HG03064 (cell line): ENCODE results near the gene SMCHD1.
A peak's percentile ranks its signal among the peaks of the same experiment; 100 is the strongest.

Experiments used
- ATAC-seq: cut with Tn5 transposase; IDR thresholded peaks from one replicate; pipeline ENCODE4 v1.9.1; 2021; ENCODE audit warnings: low read depth; ENCODE audit not compliant: unreplicated experiment

Gene SMCHD1

DNA sequence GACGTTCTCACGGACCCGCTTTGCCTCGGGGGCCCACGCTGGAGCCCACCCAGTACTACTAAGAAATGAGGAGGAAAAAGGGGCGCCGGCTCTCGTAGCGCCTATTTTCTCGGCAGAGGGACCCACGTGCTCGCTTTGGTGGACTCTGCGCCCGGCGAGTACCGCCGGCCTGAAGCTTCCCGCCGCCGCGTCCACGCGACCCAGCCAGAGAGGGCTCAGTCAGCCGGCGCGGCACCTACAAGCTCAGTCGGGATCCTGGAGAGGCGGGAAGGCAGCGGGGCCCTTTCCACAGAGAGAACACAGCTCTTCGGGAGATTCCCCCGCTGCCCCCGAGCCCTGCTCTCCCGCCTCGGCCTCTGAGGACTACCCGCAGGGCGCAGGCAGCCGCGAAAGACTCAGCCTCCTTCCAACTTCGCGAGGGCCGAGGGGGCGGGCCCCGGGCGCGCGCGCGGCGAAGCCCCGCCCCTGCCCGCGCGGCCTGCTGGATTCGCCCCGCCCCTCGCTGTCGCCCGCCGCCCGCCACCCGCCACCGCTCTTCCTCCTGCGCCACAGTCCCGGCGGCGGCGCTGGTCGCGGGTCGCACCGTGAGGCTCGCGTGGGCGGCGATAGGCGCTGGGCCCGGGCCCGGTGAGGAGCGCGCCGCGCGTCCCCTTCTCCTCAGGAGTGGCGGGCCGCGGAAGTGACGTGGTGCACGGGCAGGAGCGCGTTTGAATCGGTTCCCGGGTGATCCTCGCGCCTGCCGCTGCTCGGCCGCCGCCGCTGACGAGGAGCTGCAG is at the start of gene SMCHD1:
SMCHD1 (plus strand) TSS at position 549 of the 776 bp plus-strand sequence. CDS start 350 bp downstream, outside the sequence.
- peak; percentile 62 for ATAC-seq

DNA sequence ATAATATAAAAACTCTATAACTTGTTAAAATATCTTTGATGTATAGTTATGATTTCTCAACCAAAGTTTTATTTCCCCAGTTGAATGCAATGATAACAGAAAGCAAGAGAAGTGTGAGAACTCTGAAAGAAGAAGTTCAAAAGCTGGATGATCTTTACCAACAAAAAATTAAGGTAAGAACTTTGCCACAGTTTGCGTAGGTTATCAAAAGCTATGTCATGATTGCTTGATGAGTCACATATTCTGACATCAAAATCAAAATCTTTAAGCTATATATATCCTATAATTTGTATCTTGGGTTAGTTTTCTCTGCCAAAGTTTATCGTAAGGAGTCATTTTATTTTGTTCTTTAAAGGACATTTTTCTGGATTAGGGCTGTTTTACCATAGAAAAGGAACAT is 49.2 kb upstream of the SMCHD1 start:
- ATAC-seq, result no peak

DNA sequence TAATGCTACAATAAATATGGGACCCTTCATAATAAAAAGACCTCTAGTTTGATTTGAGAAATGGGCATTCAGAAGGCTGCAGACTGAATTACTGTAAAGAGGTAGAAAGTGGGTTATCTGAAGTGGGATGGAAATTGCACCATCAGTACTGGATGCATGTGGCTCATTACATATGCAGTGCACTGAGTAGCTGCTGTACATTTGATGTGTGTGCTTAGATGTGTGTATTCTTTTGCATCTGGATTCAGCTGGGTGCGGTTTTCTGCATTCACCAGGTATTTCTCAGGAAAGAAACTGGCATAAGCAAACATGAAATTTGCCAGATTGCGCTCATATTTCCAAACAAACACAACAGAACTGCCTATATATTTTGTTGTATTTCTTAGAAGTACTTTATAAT is 45.9 kb upstream of the SMCHD1 start:
- no peak for ATAC-seq

DNA sequence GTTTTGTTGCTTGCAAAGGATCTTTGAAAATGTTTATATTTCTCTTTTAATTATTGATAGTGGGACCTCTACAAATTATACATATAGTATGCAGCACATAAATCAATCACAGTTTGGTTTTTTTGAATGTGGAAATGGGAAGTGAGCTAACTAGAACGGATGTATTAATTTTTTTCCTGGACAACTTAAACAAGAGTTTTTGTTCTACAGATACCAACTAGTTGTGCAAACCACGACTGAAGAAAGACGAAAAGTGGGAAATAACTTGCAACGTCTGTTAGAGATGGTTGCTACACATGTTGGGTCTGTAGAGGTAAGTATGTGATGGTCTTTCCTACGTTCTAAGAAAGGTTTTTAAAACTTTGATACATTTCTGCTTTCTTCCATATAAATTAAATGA is 45.0 kb upstream of the SMCHD1 start:
- no peak for ATAC-seq

DNA sequence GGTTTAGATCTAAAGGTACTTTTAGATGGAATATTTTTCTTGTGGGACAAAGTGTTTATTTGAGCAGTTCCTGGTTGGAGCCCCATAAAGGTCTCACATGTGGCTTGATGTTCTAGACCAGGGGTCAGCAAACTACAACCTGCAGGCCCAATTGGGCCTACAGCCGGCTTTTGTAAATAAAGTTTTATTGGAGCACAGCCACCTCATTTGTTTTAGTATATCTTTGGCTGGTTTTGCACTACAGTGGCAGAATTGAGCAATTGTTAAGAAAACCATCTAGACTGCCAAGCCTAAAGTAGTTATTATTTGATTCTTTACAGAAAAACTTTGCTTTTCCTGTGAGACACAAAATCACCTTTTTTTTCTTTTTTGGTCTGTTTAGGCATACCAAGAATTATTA is 42.5 kb upstream of the SMCHD1 start:
- no peak for ATAC-seq

GRCh38 chr18:2617401-2617998 is 38.0 kb upstream of the SMCHD1 start:
- ATAC-seq, result no peak

DNA sequence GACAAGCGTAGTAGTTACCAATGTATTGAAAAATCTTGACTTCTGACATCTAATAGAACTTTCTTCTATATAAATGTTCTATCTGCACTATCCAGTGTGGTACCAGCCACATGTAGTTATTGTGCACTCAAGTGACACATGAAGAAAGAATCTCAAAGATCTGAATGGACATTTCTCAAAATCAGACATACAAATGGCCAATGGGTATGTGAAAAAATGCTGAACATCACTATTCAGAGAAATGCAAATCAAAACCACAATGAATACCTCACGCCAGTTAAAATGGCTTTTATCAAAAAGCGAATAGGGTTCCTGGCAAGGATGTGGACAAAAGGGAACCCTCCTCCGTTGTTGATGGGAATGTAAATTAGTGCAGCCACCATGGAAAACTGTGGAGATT is 37.5 kb upstream of the SMCHD1 start:
- no peak for ATAC-seq

GRCh38 chr18:2625217-2625616 is 30.3 kb upstream of the SMCHD1 start:
- no peak for ATAC-seq

GRCh38 chr18:2627821-2628276 is 27.7 kb upstream of the SMCHD1 start:
- ATAC-seq, result no peak

DNA sequence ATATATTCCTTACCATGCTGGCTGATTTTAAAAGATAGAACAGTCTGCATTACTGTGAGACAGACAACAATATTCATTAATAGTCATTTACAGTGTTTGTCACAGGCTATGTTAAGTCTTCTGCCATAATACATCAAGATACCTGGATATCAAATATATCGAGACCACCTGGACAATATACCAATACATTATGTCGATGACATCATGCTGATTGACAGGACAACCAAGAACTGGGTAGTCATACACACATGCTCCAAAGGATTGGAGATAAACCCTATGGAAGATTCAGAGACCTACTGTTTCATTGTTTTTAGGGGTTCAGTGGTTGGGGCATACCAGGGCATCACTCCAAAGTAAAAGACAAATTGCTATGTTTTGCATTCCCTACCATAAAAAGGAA is 26.5 kb upstream of the SMCHD1 start:
- no peak for ATAC-seq

- ATAC-seq, result no peak
These were observed 19.9 kb upstream of the SMCHD1 start for GRCh38 chr18:2635586-2635985.

GRCh38 chr18:2636126-2636631 is 19.3 kb upstream of the SMCHD1 start:
- ATAC-seq, result no peak

- ATAC-seq, result peak; percentile 67
These were observed 13.9 kb upstream of the SMCHD1 start for GRCh38 chr18:2641638-2642037.

DNA sequence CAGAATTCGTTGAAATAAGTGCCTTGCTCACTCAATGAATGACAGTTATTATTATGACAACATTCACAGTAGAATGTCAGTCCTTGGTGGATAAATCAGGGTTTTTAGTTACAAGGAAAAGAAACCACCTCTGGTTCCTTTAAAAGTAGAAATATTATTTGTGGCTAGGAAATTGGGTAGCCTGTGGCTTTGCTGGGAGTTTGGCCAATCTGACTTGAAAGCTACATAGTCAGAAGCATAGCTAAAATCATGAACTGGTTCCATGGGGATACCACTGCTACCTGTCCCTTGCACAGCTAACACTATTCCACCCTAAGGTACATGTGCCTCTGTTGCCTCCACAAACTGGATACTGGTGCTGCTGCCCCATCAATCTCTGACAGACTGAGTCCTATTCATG is 12.8 kb upstream of the SMCHD1 start:
- ATAC-seq, result no peak

DNA sequence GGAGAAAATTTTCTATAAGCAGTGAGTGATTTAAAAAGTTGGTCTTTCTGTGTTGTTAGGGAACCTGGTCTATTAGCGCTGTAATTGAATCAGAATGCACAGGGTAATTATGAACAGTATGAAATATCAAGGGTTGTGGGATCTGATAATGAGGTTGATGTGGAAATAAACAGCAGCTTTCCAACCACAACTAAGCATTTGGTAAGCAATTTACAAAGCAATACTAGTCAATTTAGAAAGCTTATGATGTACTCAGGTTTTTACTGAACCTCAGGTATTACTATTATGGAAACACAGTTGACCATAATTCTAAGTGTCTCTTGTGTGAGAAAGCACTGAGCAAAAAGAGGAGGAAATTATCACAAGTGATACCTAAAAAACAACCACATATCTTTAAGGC is 11.0 kb upstream of the SMCHD1 start:
- no peak for ATAC-seq

- ATAC-seq, result no peak
These were observed 3.5 kb upstream of the SMCHD1 start for GRCh38 chr18:2651981-2652380.

GRCh38 chr18:2653467-2653866 is 2.1 kb upstream of the SMCHD1 start:
- no peak for ATAC-seq

- ATAC-seq, result no peak
These were observed 1.2 kb upstream of the SMCHD1 start for GRCh38 chr18:2654169-2654927.

DNA sequence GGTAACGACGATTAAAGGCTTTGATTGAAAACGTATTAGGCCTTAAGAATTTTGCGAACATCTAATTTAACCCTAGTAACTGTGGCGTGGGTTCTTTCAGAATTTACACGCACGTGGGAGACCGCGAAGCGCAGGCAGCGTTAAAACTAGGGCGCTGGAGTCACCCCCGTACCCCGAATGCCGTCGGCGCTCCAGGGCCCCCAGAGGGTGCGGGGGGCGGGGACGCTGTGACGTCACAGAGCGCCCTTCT is 673 bp upstream of the SMCHD1 start:
- peak; percentile 24 for ATAC-seq

DNA sequence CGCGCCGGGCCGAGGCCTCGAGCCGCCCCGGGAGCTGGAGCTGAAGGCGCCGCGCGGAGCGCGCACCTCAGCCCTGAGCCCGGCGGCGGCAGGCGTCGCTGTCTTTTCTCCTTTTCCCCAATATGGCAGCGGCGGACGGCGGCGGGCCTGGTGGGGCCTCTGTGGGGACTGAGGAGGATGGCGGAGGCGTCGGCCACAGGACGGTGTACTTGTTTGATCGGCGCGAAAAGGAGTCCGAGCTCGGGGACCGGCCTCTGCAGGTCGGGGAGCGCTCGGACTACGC is 369 bp downstream of the SMCHD1 start:
- peak; percentile 25 for ATAC-seq

DNA sequence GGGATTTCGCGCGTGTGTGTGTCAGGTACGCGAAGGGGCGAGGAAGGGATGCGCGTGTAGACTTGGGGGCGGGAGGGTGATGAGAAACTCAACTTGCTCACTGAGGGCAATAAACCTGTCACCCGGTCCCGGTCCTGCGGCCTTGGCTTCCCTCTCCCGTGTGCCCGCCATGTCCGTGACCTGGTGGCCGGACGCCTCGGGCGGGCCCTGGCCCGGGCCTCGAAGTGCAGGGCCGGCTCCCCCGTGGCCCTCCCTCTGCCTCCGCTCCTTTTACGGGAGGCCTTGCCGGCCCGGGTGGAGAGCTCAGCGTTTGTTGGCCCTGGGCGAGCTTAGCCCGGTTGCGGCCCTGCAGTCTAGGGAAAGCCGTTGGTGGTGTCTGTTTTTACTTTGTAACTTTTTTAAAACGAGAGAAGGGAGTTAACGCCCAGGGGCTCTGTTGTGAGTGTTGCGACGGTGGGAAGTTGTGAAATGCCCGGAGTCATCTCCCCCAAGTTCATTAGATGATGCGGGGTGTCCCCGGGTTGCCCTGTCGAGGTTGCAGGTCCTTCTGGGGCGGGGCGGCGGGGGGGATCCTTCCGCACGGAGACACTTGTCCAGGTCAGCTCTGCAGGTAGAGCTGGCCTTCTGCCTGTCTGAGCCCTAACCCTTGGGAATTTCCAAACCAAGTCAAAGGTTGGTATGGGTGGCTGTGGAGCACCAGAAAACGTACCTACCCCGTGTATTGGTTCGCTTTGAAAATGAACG is 883 bp downstream of the SMCHD1 start:
- ATAC-seq, result peak; percentile 16
